COR-L47 (cell line): ENCODE results near the gene UVSSA.
"Not testable (repeated sequence)": the region's sequence is repeated elsewhere in the genome, so short reads cannot be mapped to it uniquely, and the experiment has no call there.

ENCODE experiments used
- DNase-seq: peaks from one replicate; lab custom pipeline; 2025; lab: John Stamatoyannopoulos, UW

Gene UVSSA

GRCh38 chr4:1330761-1331590 lies 16.0 kb upstream of the UVSSA start:
- no peak for DNase-seq

- no peak for DNase-seq
Observed at GRCh38 chr4:1331591-1332353, 15.2 kb upstream of the UVSSA start.

GRCh38 chr4:1332686-1333085 lies 14.3 kb upstream of the UVSSA start:
- no peak for DNase-seq

- DNase-seq = no peak
Observed at GRCh38 chr4:1333256-1333655, 13.8 kb upstream of the UVSSA start.

GRCh38 chr4:1333851-1334578 lies 13.0 kb upstream of the UVSSA start:
- not testable (repeated sequence) for DNase-seq

DNA sequence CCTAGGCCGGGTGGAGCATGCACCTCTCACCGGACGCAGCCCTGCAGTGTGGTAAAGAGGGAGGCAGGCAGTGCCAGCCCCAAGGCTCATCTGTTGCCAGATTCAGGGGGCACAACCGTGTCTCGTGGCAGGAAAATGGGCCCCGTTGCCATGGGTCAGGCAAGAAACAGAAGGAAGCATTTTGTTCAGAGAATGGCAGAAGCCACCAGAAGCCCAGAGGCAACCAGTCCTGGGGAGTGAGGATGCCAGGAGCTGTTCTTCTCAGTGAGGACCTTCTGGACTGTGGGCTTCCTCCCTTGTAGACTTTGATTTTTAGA lies 12.5 kb upstream of the UVSSA start:
- no peak for DNase-seq

- not testable (repeated sequence) for DNase-seq
Observed at GRCh38 chr4:1335193-1335883, 11.7 kb upstream of the UVSSA start.

DNA sequence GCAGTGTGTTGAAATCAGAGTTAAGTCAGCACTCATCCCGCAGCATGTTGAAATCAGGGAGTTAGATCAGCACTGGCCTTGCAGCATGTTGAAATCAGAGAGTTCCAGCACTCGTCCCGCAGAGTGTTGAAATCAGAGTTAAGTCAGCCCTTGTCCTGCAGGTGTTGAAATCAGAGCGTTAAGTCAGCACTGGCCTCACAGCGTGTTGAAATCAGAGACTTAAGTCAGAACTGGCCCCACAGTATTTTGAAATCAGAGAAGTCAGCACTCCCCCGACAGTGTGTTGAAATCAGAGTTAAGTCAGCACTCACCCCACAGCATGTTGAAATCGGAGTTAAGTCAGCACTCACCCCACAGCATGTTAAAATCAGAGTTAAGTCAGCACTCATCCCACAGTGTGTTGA lies 10.9 kb upstream of the UVSSA start:
- no peak for DNase-seq

GRCh38 chr4:1337376-1337831 lies 9.6 kb upstream of the UVSSA start:
- no peak for DNase-seq

GRCh38 chr4:1337951-1338751 lies 8.9 kb upstream of the UVSSA start:
- no peak for DNase-seq

- no peak for DNase-seq
Observed at GRCh38 chr4:1338752-1339414, 8.1 kb upstream of the UVSSA start.

DNA sequence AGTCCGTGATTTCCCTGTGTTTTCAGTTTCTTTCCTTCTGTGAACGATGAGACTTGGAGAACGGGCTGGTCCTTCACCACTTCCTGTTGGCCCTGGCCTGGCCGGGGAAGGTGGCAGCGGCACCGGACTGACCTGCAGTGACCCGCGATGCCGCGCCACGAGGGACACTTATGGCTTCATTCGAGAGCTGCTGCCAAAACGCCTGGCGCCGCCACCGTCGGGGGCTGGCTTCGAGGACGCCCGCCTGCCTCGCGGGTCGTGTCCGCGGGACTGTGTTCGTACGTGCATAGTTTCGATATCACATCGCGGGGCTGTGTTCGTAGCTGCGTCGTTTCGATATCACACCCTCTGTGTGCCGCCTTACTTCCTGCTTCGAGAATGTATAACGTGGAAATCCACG lies 7.5 kb upstream of the UVSSA start:
- no peak for DNase-seq

- DNase-seq = no peak
Observed at GRCh38 chr4:1340181-1340747, 6.7 kb upstream of the UVSSA start.

- no peak for DNase-seq
Observed at GRCh38 chr4:1340861-1341260, 6.1 kb upstream of the UVSSA start.

DNA sequence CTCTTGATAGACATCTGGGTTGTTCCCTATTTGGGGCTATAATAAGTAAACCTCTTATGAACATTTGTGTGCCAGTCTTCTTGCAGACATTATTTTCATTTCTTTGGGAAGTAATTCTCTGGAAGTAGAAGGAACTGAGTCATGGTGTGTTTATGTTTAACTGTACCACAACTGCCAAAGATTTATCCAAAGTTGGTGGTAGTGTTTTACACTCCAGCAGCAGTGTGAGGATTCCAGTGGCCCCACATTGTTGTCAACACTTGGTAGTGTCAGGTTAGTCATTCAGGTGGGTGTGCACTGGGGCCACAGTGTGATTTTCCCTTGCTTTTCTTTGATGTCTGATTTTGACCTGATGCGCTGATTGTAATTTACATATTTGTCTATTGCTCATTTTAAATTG lies 5.0 kb upstream of the UVSSA start:
- DNase-seq = no peak

DNA sequence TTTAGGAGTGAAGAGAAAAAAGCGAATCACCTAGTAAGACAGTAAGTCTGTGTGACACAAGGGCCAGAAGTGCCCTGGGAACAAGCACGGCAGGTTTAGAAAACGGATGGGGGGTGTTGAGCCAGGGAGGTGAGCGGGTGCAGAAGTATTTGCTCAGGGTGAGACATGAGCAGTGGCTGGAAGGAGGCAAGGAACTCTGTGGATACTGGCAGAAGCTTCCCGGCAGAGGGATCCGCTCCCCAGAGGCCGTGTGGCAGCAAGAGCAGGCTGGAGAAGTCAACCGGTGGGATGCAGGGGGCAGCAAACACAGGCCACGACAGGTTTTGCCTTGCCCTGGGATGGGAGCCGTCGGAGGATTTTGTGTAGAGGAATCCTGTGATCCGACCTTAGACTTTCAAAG lies 2.3 kb upstream of the UVSSA start:
- no peak for DNase-seq

DNA sequence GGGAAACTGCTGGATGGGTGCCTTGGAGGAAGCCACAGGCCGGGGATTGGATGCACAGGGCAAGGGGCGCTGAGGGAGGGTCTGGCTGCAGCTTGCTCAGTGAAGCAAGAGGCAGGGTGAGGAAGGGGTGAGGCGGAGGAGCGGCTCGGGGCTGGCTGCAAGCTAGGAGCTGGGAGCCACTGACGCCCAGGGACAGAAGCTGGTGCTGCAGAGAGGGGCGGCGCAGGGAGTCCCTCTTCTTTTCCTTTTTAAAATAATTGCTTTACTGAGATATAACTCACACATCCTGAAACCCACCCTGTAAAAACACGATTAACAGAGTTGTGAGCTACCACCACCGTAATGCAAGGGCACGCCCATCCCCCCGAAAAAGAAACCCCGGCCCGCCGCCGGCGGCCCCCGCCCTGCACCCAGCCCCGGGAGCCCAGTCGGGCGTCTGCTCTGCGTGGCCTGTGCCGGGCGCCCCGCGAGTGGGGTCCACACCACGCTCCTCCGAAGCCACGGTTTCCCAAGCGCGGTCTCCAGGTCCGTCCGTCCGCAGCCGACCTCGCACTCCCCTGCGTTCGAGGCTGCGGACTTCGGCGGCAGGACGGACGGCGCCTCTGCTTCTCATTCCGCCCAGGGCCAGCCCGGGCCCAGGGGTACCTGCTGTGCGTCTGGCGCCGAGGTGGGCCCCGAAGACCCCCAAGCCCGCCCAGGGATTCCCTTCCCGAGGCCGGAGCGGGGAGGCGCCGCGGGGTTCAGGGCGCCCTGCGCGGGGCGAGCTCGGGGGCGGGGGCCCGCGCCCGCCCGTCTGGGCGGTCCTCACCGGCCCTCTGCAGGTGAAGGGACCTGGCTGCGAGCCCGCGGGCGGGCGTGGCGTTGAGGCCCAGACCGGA lies 866 bp upstream of the UVSSA start:
- peak; percentile 47 for DNase-seq

- no peak for DNase-seq
Observed at GRCh38 chr4:1347410-1347864, 429 bp downstream of the UVSSA start.

GRCh38 chr4:1348014-1348513 lies 1.1 kb downstream of the UVSSA start:
- no peak for DNase-seq
